ENCODE results near the gene CD9.

Gene CD9

DNA sequence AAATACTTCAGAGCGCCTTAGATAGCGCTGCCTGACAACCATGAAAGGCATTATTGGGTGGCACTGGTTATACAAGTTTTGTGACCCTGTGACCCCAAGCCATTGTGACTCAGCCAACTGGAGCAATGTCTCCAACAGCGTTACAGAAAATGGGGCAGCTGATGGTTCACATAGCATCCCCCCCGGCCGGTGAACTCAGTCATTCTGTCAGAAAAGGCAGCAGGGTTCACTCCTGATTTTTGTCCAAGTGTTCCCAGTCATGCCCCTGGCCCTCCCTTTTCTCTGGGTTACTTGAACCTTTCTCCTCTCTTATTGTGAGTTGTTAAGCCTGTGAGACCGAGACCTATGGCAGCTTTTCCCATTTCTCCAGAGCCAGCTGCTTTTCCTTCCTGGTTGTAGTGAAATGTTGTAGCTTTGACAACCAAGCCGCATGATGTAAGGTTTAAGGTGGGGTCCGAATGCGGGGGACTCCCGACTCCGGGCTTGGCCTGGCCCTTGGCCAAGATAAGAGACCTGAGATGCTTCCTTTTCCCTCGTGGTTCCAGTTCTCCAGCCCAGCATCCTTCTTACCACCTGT, 22.0 kb downstream of the CD9 start:
- no peak for DNase-seq

DNA sequence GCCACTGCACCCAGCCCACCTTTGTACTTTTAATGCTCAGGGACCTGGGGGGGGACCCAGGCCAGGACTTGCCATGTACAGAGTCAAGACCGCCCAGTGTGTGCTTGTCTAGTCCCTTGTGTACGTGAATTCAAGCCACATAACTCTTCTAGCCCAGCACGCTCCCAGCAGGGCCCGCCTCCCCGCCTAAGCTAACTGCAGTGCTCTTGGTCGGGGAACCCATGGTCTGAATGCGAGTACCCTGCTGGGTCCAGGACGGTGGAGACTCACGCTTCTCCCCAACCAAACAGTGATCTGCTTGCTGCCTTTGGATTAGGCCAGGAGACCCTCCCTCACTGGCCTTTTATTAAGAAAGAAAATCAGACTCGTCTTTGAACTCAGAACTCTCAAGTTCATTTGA, 23.3 kb downstream of the CD9 start:
- DNase-seq, result no peak

- no peak for DNase-seq
Observed at GRCh38 chr12:6224550-6224949, 24.4 kb downstream of the CD9 start.

- no peak for DNase-seq
Observed at GRCh38 chr12:6225630-6226001, 25.4 kb downstream of the CD9 start.

GRCh38 chr12:6226002-6226678, 25.9 kb downstream of the CD9 start:
- no peak for DNase-seq

DNA sequence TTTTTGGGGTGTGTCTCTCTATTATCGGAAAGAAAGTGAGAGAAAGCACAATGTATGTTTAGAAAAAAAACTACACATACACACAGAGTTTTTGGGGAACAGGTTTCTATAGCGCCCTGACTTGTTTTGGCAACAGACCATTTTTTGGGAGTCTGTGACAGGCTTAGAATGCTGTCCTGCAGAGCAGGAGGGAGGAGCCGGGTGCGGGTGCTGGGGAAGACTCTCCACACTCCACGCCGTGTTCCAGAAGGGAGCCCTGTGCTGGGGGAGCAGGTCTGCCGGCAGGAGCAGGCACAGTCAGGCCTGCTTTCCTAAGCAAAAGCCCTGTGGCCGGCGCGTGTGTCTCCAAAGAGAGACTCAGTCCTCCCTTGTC, 26.5 kb downstream of the CD9 start:
- no peak for DNase-seq

DNA sequence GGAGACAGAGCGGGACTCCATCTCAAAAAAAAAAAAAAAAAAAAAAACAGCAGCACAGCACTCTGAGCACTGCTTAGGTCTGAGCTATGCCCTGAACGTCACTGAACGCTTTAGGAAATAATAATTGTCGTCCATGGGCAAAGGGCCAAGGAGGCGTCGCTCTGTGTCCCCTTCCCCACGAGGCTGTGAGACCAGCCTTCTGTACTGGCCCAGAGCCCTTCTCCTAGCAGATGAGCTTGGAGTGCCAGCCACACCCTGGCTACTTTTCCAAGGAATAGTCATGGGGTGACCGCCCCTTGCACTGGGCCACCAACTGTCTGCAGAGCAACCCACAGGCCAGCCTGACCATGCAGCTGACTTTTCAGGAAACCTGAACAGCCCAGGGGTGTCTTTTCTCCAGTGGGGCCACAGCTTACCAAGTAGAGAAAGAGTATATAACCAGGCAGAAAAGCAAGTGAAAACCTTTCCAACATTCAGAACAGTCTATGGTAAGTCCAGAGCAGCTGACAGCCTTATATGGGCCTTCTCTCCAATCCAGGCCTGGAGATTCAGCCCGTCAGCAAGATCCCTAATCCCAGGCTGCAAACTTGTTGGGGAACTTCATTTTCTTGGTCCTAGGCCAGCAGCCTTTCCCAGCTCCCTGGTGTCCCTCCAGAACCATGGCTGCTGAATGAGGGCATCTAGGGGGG, 28.5 kb downstream of the CD9 start:
- DNase-seq, result no peak

DNA sequence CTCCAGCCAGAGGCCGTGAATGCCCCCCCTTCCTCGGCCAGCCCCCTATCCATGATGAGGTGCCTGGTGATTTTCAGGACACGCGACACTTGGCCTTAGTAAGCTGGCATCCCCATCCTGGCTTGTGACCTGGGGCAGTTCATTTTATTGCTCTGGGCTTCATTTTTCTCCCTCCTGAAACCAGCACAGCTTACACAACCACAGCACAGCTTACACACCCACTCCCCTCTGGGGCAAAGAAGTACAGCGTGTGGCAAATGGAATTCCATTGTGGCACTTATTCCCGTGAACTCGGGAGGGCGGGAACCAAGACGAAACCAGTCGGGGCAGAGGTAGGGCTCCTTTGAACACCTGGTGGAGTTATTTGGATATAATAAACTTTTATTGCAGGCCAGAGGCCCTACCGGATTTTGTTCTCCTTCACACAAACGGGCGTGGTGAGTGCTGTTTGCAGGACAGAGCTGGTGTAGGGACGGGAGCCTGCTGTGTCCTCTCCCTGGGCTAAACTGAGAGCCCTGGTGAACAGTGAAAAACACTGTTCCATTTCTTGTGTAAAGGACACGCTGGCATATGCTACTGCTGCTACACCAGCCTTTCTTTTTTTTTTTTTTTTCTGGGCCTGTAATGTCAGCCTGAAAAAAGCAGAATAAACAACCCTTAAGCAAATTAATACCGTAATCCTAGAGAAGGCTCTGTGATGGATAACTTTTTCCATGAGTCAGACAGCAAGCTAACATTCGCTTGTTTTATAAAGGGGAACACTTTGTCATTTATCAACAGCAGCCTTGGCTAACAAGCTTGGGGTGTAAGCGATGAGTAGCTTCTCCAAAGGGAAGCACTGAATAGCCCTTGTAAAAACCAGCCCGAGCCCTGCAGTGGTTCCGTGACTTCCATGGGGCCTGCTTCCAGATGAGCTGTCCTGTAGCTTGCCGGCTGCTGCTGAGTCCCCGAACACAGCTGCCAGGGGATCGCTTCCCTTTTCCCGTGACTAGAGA, 29.3 kb downstream of the CD9 start:
- no peak for DNase-seq

DNA sequence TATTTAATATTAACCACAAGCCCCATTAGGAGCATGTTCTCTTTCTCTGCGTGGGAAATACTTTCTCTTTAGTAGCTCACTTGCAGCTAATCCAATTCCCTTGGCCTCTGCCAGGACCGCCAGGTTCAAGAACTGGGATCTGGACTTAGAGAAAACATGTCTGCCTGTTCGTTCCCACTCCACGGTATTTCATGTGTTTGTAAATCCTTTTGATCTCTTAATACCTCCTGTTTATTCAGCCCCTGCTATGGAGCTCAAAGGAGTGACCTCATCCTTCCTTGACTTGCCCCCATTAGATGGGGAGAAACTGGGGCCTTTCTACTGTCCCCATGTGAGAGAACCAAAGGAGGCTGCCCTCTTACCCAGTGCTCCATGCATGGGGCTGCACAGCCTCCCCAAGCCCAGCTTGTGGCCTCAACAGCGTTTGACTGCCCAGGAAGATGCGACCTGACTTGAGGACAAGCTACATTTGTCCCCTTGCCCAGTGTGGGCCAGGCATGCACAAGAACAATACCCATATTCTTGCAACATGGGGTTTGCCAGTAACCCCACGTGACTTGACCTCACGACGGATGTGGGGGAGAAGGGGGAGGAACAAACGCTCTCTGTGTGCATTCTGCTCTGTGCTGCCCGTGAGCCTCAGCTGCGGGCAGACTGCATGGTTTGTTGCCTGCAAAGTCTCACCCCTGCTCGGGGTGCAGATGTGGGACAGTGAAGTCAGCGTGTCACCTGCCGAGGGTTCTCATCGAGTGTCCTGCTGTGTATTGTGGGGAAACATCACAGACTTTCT, 30.3 kb downstream of the CD9 start:
- peak; percentile 44 for DNase-seq

DNA sequence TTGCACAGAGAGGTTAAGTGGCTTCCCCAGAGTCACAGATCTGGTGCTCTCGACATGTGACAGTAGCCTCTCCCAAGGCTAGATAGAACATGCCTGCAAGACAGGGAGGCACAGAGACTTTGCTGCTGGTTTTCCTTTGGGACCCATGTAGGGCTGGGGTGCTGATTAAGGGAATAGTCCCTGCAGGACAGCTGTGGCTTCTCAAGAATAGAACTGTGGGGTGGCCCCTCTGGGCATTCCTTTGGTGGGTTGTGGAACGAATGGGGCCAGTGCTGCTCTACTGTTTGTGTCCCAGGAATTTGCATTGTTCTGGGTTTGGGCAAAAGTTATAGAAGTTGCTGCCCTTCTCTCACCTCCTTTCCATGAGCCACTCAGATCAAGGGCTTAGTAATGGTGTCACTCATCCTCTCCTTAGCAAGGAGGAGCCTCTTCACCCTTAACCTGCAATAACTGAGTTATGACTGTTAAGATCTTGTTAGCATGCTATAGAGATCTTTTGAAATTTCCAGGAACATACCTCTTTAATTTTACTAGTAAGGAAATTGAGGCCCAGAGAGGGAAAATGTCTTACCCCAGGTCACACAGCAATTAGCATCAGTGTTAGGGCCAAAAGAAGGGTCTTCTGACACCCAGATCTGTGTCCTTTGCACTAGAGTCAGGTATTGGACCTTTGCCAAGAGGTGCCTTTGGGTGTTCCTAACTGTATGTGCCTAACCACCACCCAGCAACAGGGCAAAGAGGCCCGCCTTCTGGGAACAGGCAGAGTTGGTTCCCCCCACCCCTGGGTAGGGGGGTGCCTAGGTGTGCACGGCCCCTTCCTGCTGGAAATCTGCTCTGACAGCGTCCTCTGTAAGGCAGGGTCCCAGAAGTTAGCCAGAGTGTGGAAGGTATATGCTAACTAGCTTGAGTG, 31.4 kb downstream of the CD9 start:
- no peak for DNase-seq

GRCh38 chr12:6233121-6233971, 33.1 kb downstream of the CD9 start:
- no peak for DNase-seq

DNA sequence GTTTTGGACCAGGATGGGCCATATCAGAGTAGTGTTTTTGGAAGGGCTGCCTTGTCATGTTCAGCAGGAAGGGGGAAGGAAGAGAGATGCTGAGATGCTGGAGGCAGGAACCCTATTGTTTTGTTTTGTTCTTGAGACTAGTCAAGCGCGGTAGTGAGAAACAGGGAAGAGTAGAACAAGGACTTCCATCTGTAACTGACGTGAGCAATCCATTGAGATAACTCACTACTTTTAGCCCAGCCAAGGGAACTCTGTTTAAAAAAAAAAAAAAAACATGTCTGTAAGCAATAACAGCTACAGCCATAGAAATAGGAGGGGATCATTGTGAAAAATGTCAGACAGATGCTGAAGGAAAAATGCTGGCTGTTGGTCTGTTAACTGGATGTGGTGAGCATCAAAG, 34.0 kb downstream of the CD9 start:
- no peak for DNase-seq

DNA sequence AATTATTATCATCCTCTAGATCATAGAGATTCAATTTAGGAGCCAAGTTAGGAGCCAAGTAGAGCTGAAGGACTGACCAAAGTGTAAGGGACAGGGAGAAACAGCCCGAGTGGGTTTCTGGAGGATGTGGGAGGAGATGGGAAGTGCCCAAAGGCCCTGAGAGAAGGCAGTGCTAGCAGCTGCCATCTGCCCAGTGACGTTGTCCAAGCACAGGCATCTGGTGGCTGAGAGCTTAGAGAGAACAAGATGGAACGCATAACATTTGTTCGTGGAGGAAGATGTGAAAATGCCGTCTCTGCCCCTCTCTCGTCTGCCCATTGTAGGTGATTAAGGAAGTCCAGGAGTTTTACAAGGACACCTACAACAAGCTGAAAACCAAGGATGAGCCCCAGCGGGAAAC, 34.7 kb downstream of the CD9 start:
- no peak for DNase-seq

- DNase-seq, result no peak
Observed at GRCh38 chr12:6235499-6235898, 35.3 kb downstream of the CD9 start.

DNA sequence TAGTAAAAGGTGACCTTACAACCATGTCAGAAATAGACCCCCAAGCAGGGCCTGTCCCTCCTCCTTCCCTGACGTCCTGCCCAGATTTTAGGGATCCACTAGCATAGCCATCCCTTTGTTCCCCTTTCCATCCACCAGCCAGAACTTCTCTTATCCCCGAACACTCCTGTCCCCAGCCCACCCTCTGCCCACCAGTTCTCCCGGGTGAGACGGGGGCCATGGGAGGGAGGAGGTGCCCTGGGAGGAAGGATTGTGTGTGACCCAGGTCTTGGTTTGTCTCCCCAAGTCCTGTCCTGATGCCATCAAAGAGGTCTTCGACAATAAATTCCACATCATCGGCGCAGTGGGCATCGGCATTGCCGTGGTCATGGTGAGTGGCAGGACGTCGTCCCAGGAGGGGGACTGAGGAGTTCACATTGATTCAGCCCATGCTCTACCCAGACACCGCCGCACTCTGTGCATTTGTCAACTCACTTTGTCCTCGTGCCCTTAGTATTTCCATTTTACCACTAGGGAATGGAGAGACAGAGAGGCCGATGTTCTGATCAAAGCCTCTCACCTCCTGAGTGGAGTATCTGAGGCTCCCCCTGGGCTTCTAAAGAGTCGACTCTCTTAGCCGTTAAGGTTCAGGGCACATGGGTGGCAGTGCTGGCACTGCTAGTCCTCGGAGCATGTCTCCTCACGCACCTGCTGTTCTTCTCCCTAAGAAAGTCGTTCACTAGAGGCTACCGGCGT, 35.9 kb downstream of the CD9 start:
- no peak for DNase-seq

DNA sequence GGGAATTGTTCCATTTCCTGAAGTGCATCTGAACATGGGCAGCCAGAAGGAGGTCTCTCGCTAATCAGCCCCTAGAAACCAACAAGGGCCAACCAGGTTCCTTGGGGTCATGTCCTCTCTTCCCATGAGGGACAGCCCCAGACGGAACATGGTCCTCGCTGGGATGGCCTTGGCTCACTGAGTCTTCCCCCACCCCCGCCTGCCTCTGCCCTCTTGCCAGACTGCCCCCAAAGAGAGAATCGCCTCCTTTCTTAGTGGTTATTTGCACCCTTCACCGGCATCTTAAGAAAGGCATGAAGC, 36.4 kb downstream of the CD9 start:
- DNase-seq, result no peak

- no peak for DNase-seq
Observed at GRCh38 chr12:6237830-6238229, 37.6 kb downstream of the CD9 start.

- no peak for DNase-seq
Observed at GRCh38 chr12:6238875-6239274, 38.7 kb downstream of the CD9 start.

GRCh38 chr12:6241495-6241894, 41.3 kb downstream of the CD9 start:
- DNase-seq, result no peak

DNA sequence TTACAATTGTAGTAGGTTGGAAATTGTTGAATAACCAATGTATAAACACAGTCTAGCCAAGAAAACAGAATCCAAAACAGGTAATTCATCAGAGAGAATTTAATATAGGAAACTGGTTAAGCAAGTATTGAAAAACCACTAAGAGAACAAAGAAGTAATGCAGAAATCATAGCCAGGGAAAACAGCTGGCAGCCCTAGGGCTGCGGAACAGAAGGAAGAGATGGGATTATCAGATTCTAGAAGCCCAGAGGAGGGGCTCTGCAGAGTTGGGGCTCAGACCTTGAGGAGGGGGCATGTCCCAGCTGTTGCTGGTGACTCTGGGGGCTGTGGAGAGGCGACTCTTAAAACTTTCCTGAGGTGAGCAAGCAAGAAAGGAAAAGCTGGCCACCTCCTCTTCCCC, 49.4 kb downstream of the CD9 start:
- no peak for DNase-seq

Data from effector CD8-positive, alpha-beta T cell (primary cell).